Calu3 (cell line): Measurements from ENCODE around the gene SPPL3. TPM values are rescaled to one million over a fixed set of nuclear protein-coding genes. Genes with fewer than 3 reads are reported as not detected.
A peak's percentile ranks its signal among the peaks of the same experiment; 100 is the strongest.

ENCODE experiments used
- BruUV-seq: library from RNA; stranded (reverse); fragments of 400-500 nt; replicated peaks from 2 replicates; lab custom pipeline; 2021; lab: Mats Ljungman, UMichigan
- CTCF ChIA-PET: fragments of 300-600 bp; sonication (Branson Sonifier 250); formaldehyde crosslinking; loops from one replicate; lab custom pipeline; 2022; ENCODE audit warnings: antibody characterized with exemption; lab: Charles Lee
- DNase-seq: peaks from one replicate; pipeline ENCODE4 v3.0.0; 2022
- H3K27ac Mint-ChIP-seq: one replicate; pipeline ENCODE4 v1.8.0; 2022; ENCODE audit warnings: mixed read lengths; ENCODE audit not compliant: unreplicated experiment
- H3K27me3 Mint-ChIP-seq: one replicate; pipeline ENCODE4 v1.8.0; 2022; ENCODE audit warnings: mixed read lengths; ENCODE audit not compliant: unreplicated experiment
- H3K36me3 Mint-ChIP-seq: one replicate; pipeline ENCODE4 v1.8.0; 2022; ENCODE audit warnings: mild to moderate bottlenecking, moderate library complexity, mixed read lengths; ENCODE audit not compliant: insufficient read depth, unreplicated experiment
- H3K4me1 Mint-ChIP-seq: one replicate; pipeline ENCODE4 v1.8.0; 2022; ENCODE audit warnings: mild to moderate bottlenecking, low read depth, mixed read lengths; ENCODE audit not compliant: unreplicated experiment
- H3K4me3 Mint-ChIP-seq: one replicate; pipeline ENCODE4 v1.8.0; 2022; ENCODE audit warnings: mild to moderate bottlenecking, low read depth, moderate library complexity, mixed read lengths; ENCODE audit not compliant: unreplicated experiment
- H3K9me3 Mint-ChIP-seq: one replicate; pipeline ENCODE4 v1.8.0; 2022; ENCODE audit warnings: low read depth, mixed read lengths; ENCODE audit not compliant: unreplicated experiment
- intact Hi-C: fragments of 100-400 bp; cut with micrococcal nuclease; formaldehyde crosslinking; loops from one replicate; pipeline ENCODE4 v1.10.0; 2022; ENCODE audit not compliant: unreplicated experiment
- total RNA-seq: library from RNA; stranded (reverse); gene quantifications from 2 replicates; pipeline ENCODE4 v1.2.3, GENCODE V29; 2022
- TF ChIP-seq, protein P1 (sequence below): fragments of 200-600 bp; IDR thresholded peaks from one replicate; pipeline ENCODE4 v1.8.0; 2022; ENCODE audit warnings: antibody characterized with exemption; ENCODE audit not compliant: unreplicated experiment

Gene SPPL3
- total RNA-seq, 1 experiment from 2014 or later = 61.0 TPM

- H3K36me3 Mint-ChIP-seq = no peaks in the 10 kb centered on the region
- DNase-seq = no peak
- CTCF ChIA-PET = no interaction called here
- TF ChIP-seq, protein P1, sequence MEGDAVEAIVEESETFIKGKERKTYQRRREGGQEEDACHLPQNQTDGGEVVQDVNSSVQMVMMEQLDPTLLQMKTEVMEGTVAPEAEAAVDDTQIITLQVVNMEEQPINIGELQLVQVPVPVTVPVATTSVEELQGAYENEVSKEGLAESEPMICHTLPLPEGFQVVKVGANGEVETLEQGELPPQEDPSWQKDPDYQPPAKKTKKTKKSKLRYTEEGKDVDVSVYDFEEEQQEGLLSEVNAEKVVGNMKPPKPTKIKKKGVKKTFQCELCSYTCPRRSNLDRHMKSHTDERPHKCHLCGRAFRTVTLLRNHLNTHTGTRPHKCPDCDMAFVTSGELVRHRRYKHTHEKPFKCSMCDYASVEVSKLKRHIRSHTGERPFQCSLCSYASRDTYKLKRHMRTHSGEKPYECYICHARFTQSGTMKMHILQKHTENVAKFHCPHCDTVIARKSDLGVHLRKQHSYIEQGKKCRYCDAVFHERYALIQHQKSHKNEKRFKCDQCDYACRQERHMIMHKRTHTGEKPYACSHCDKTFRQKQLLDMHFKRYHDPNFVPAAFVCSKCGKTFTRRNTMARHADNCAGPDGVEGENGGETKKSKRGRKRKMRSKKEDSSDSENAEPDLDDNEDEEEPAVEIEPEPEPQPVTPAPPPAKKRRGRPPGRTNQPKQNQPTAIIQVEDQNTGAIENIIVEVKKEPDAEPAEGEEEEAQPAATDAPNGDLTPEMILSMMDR = no peak
- H3K4me3 Mint-ChIP-seq = no peak overlapping the region
- BruUV-seq = no TSS peak
- intact Hi-C loops = no loop called here
- H3K27ac Mint-ChIP-seq = no peak overlapping the region
- H3K9me3 Mint-ChIP-seq = no peaks in the 10 kb centered on the region
- H3K27me3 Mint-ChIP-seq = no peaks in the 10 kb centered on the region
- H3K4me1 Mint-ChIP-seq = peaks cover 63% of the 10 kb centered on the region
Observed at GRCh38 chr12:120847814-120848213, 56.3 kb downstream of the SPPL3 start.

DNA sequence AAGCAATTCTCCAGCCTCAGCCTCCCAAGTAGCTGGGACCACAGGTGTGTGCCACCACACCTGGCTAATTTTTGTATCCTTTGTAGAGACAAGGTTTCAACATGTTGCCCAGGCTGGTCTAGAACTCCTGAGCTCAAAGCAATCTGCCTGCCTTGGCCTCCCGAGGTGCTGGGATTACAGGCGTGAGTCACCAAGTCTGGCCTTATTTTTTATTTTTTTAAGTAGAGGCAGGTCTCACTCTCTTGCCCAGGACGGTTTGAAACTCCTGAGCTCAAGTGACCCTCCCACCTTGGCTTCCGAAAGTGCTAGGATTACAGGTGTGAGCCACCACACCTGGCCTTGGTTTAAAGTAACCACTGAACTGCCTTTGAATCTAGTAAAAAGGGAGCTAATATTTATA is 56.8 kb downstream of the SPPL3 start:
- no peak for DNase-seq

GRCh38 chr12:120846721-120847120 is 57.4 kb downstream of the SPPL3 start:
- intact Hi-C loops = no loop called here
- no peak overlapping the region for H3K4me3 Mint-ChIP-seq
- H3K27ac Mint-ChIP-seq = peak overlapping the region; percentile 40
- H3K9me3 Mint-ChIP-seq = no peaks in the 10 kb centered on the region
- DNase-seq = no peak
- TF ChIP-seq, protein P1 = no peak
- H3K4me1 Mint-ChIP-seq = peaks cover 71% of the 10 kb centered on the region
- CTCF ChIA-PET = no interaction called here
- no peaks in the 10 kb centered on the region for H3K36me3 Mint-ChIP-seq
- H3K27me3 Mint-ChIP-seq = no peaks in the 10 kb centered on the region
- no TSS peak for BruUV-seq

More for the DNA sequence above, 56.8 kb downstream of the SPPL3 start:
- intact Hi-C loops = no loop called here
- peaks cover 64% of the 10 kb centered on the region for H3K4me1 Mint-ChIP-seq
- H3K27ac Mint-ChIP-seq = peak overlapping the region; percentile 40
- H3K4me3 Mint-ChIP-seq = no peak overlapping the region
- no peaks in the 10 kb centered on the region for H3K27me3 Mint-ChIP-seq
- TF ChIP-seq, protein P1 = no peak
- CTCF ChIA-PET = no interaction called here
- no peaks in the 10 kb centered on the region for H3K36me3 Mint-ChIP-seq
- H3K9me3 Mint-ChIP-seq = no peaks in the 10 kb centered on the region
- BruUV-seq = no TSS peak

DNA sequence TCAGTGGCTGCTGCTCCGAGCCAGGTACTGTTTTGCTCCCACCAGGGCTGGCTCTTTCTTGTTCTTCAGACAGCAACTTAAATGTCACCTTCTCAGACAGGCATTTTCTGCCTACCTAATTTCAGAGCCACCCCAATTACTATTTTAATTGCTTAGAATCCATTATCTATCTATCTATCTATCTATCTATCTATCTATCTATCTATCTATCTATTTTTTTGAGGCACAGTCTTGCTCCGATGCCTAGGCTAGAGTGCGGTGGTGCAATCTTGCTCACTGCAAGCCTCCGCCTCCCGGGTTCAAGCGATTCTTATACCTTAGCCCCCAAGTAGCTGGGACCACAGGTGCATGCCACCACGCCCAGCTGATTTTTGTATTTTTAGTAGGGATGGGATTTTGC is 58.5 kb downstream of the SPPL3 start:
- intact Hi-C loops = no loop called here

More for the DNA sequence above, 58.5 kb downstream of the SPPL3 start:
- DNase-seq = no peak
- Mint-ChIP-seq H3K27me3 (no peaks in the 10 kb centered on the region), H3K4me1 (peaks cover 63% of the 10 kb centered on the region), H3K4me3 (no peak overlapping the region), H3K36me3 (no peaks in the 10 kb centered on the region), H3K9me3 (no peaks in the 10 kb centered on the region), H3K27ac (no peak overlapping the region)
- BruUV-seq = no TSS peak
- TF ChIP-seq, protein P1 = no peak
- CTCF ChIA-PET = no interaction called here
